Measurements from ENCODE around the gene CAMSAP3.

Gene CAMSAP3

DNA sequence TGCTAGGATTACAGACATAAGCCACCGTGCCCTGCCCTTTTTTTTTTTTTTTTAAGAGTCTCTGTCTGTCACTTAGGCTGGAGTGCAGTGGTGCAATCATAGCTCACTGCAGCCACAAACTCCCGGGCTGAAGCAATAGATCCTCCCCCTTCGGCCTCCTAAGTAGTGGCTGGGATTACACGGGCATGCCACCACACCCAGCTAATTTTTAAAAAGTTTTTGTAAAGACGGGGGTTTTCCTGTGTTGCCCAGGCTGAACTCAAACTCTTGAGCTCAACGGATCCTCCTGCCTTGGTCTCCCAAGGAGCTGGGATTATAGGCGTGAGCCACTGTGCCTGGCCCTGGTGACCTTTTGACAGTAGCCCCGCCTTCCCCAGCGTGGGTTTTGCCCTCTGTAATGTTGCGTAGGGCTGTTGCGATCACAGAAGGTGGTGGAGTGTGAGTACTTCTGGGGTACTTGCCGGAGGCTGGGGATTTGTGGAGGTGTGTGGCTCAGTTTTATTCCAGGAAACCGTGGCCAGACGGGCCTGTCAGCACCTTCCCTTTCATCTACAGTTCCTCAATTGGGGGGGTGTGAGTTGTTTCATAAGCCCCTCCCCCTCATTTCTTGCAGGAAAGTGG, 61.6 kb downstream of the CAMSAP3 start:
- no peak overlapping the region for H3K4me2 ChIP-seq (ENCODE audit: low read length)
- H3K27ac ChIP-seq = no peak overlapping the region
- H3K4me3 ChIP-seq (ENCODE audit: low read depth, low read length) = no peak overlapping the region
- TF ChIP-seq, protein P1, sequence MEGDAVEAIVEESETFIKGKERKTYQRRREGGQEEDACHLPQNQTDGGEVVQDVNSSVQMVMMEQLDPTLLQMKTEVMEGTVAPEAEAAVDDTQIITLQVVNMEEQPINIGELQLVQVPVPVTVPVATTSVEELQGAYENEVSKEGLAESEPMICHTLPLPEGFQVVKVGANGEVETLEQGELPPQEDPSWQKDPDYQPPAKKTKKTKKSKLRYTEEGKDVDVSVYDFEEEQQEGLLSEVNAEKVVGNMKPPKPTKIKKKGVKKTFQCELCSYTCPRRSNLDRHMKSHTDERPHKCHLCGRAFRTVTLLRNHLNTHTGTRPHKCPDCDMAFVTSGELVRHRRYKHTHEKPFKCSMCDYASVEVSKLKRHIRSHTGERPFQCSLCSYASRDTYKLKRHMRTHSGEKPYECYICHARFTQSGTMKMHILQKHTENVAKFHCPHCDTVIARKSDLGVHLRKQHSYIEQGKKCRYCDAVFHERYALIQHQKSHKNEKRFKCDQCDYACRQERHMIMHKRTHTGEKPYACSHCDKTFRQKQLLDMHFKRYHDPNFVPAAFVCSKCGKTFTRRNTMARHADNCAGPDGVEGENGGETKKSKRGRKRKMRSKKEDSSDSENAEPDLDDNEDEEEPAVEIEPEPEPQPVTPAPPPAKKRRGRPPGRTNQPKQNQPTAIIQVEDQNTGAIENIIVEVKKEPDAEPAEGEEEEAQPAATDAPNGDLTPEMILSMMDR (IDR thresholded peaks at IDR 0.05) = no peak
- H3K36me3 ChIP-seq (ENCODE audit: control insufficient read depth, insufficient read depth, low read length) = no peaks in the 10 kb centered on the region
- H3K9me3 ChIP-seq (ENCODE audit: control insufficient read depth, low read length) = no peaks in the 10 kb centered on the region
- H3K4me1 ChIP-seq = no peaks in the 10 kb centered on the region
- H3K79me2 ChIP-seq = no peaks in the 10 kb centered on the region
- H3K27me3 ChIP-seq (ENCODE audit: control insufficient read depth, insufficient read depth, low read length) = peaks cover 3% of the 10 kb centered on the region
- no peak overlapping the region for H3K9ac ChIP-seq
- no peak overlapping the region for H2AFZ ChIP-seq

DNA sequence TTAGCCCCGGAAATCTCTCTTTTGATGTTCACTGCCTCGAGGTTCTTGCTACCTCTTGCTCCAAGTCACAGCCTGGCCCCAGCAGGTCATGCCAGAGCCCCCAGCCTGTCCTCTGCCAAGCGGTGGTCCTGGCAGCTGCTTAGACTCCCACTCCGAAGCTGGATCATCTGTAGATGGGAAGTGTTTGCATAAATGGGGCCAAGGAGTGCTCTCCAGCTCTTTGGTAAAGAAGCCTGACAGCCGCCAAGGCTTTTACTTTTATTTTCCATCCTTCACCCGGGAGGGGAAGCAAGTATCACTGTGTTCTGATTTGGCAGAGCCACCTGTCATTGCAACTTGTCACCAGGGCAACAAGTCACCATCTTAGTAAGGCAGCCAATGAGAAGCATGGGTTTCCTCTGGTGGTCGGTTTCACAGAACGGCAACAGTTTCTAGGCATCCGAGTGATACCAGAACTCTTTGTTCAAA, 62.6 kb downstream of the CAMSAP3 start:
- H3K4me3 ChIP-seq (ENCODE audit: low read depth, low read length) = no peak overlapping the region
- H3K27me3 ChIP-seq (ENCODE audit: control insufficient read depth, insufficient read depth, low read length) = peaks cover 3% of the 10 kb centered on the region
- H3K9ac ChIP-seq = no peak overlapping the region
- H3K9me3 ChIP-seq (ENCODE audit: control insufficient read depth, low read length) = no peaks in the 10 kb centered on the region
- no peak overlapping the region for H2AFZ ChIP-seq
- no peak overlapping the region for H3K4me2 ChIP-seq (ENCODE audit: low read length)
- no peaks in the 10 kb centered on the region for H3K79me2 ChIP-seq
- no peak overlapping the region for H3K27ac ChIP-seq
- TF ChIP-seq, protein P1 (IDR thresholded peaks at IDR 0.05) = no peak
- no peaks in the 10 kb centered on the region for H3K36me3 ChIP-seq (ENCODE audit: control insufficient read depth, insufficient read depth, low read length)
- H3K4me1 ChIP-seq = no peaks in the 10 kb centered on the region

DNA sequence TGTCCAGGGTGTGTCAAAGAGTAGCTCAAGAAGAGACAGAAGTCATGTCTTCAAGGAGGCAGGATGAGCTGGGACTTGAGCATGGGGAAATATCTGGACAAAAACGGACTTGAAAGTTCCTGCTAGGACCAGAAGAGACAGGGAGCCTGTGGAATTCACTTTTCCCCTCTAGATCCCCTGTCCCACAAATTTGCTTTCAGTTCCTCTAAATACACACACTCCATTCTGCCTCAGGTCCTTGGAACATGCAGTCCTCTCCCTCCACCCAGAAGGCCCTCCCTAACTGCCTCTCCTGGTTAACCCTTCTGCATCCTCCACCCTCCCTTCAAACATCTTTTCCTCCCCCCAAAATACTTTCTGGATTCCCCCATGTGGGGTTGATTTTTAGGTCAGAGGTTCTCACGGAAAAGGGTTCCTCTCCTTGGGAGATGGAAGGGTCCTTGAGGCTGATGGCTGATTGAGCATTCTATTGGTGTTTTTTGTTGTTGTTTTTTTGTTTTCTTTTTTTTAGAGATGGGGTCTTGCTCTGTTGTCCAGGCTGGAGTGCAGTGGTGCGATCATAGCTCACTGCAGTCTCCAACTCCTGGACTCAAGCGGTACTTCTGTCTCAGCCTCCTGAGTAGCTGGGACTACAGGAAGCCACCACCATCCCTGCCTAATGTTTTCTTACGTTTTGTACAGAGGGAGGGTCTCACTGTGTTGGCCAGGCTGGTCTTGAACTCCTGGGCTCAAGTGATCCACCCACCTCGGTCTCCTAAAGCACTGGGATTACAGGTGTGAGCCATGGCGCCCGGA, 66.3 kb downstream of the CAMSAP3 start:
- TF ChIP-seq, protein P1 (IDR thresholded peaks at IDR 0.05) = no peak
- no peak overlapping the region for H3K4me3 ChIP-seq (ENCODE audit: low read depth, low read length)
- no peaks in the 10 kb centered on the region for H3K79me2 ChIP-seq

DNA sequence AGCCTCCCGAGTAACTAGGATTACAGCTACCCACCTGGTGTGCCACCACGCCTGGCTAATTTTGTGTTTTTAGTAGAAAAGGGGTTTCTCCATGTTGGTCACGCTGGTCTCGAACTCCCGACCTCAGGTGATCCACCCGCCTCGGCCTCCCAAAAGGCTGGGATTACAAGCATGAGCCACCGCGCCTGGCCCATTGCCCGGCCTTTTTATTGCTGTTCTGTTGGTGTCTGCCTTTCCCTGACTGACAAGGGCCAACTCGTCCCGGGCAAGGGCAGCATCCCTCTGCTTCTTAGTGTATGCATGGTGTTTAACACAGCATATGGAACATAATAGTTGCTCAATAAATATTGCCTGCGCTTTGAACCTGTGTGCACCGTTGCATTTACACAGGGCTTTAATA, 67.0 kb downstream of the CAMSAP3 start:
- H3K9me3 ChIP-seq (ENCODE audit: control insufficient read depth, low read length) = no peaks in the 10 kb centered on the region
- H3K27ac ChIP-seq = no peak overlapping the region
- H3K27me3 ChIP-seq (ENCODE audit: control insufficient read depth, insufficient read depth, low read length) = peaks cover 3% of the 10 kb centered on the region
- TF ChIP-seq, protein P1 (IDR thresholded peaks at IDR 0.05) = no peak
- H3K36me3 ChIP-seq (ENCODE audit: control insufficient read depth, insufficient read depth, low read length) = no peaks in the 10 kb centered on the region
- no peak overlapping the region for H3K9ac ChIP-seq
- H2AFZ ChIP-seq = no peak overlapping the region
- H3K4me1 ChIP-seq = no peaks in the 10 kb centered on the region
- no peak overlapping the region for H3K4me3 ChIP-seq (ENCODE audit: low read depth, low read length)
- no peak overlapping the region for H3K4me2 ChIP-seq (ENCODE audit: low read length)
- no peaks in the 10 kb centered on the region for H3K79me2 ChIP-seq

More for the DNA sequence above, 66.3 kb downstream of the CAMSAP3 start:
- H3K27me3 ChIP-seq (ENCODE audit: control insufficient read depth, insufficient read depth, low read length) = peaks cover 3% of the 10 kb centered on the region
- H3K9me3 ChIP-seq (ENCODE audit: control insufficient read depth, low read length) = no peaks in the 10 kb centered on the region
- no peak overlapping the region for H2AFZ ChIP-seq
- H3K9ac ChIP-seq = no peak overlapping the region
- H3K27ac ChIP-seq = no peak overlapping the region
- H3K36me3 ChIP-seq (ENCODE audit: control insufficient read depth, insufficient read depth, low read length) = no peaks in the 10 kb centered on the region
- H3K4me2 ChIP-seq (ENCODE audit: low read length) = no peak overlapping the region
- H3K4me1 ChIP-seq = no peaks in the 10 kb centered on the region
